ENCODE results near the gene ADI1.
A peak's percentile ranks its signal among the peaks of the same experiment; 100 is the strongest.

Gene ADI1, protein sequence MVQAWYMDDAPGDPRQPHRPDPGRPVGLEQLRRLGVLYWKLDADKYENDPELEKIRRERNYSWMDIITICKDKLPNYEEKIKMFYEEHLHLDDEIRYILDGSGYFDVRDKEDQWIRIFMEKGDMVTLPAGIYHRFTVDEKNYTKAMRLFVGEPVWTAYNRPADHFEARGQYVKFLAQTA

DNA sequence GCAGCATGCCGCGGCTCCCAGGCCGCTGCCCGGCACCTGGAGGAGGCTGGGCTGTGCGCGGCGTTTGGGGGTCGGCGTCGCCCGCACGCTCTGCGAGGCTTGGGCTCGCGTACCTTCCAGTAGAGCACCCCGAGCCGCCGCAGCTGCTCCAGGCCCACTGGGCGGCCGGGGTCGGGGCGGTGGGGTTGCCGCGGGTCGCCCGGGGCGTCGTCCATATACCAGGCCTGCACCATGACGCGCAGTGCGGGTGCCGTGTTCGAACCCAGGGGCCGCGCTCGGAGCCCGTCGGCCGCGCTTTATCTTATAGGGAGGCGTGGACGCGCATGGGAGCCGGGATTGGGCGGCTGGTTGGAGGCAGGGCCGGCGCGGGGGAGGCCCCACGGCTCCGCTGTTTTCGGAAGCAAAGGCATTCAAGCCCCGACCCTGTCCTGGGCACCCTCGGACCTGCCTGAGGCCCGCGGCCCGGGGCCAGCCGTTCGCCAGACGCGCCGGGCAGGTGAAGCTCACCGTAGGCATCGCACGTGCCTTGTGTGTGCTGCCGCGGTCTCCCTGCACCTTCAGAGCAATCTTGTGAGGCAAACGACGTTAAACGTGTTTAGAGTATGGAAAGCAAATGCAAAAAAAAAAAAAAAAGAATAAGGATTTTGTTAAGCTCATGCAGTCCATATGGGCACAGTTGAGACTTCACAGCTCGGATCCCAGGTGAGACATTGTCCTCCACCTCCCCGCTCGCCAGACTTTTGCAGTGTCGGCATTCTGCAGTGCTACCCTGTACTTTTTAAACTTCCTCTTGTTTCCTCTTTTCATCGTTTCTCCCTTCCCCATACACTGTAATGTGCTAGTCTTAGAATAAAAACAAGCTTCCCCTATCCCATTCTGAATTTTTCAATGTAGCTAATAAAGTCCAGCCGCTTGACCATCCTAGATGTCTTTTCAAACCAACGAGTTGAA, at the start of gene ADI1:
TSS of gene ADI1 (minus strand) at position 277 of the 951 bp plus-strand sequence. CDS start at position 233, 44 bp downstream.
- TF ChIP-seq, protein P1, sequence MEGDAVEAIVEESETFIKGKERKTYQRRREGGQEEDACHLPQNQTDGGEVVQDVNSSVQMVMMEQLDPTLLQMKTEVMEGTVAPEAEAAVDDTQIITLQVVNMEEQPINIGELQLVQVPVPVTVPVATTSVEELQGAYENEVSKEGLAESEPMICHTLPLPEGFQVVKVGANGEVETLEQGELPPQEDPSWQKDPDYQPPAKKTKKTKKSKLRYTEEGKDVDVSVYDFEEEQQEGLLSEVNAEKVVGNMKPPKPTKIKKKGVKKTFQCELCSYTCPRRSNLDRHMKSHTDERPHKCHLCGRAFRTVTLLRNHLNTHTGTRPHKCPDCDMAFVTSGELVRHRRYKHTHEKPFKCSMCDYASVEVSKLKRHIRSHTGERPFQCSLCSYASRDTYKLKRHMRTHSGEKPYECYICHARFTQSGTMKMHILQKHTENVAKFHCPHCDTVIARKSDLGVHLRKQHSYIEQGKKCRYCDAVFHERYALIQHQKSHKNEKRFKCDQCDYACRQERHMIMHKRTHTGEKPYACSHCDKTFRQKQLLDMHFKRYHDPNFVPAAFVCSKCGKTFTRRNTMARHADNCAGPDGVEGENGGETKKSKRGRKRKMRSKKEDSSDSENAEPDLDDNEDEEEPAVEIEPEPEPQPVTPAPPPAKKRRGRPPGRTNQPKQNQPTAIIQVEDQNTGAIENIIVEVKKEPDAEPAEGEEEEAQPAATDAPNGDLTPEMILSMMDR (IDR thresholded peaks at IDR 0.05; ENCODE audit: extremely low read depth, missing control alignments), result no peak

DNA sequence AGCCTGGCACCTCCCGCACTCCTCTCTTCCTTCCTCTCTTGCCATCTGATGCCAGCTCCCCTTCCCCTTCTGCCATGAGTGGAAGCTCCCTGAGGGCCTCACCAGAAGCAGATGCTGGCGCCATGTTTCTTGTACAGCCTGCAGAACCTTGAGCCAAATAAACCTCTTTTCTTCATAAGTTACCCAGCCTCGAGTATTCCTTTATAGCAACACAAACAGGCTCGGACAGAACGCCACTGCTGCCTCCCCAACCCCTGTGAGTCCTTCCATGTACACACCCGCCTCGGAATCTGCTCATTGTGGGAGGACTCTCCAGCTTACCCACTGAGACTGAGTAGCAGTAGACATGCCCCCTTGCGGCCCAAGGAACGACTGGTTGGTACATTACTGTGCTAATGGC, 47.5 kb upstream of the ADI1 start:
- no peak for DNase-seq (ENCODE audit: low spot score)
- TF ChIP-seq, protein P1 (IDR thresholded peaks at IDR 0.05; ENCODE audit: extremely low read depth, missing control alignments), result no peak

More for the DNA sequence above, at the start of gene ADI1:
- DNase-seq (ENCODE audit: low spot score), result peak; percentile 88

DNA sequence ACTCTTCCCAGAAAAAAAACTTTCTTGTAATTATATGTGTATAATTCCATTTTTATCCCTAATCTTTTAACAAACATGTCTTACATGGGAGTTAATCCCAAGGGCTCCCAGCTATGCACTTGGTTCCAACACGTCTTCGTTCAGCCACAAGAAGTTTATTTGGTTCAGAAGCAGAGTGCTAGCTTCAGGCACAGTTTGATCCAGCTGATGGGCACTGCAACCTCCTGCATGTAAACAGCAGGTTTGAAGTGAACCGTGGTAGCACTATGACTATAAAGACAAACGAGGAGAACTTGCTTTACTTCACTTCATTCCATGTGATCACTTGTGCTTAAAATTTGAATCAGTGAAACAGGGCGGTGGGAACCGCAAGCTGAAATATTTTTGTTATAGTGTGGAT, 45.8 kb upstream of the ADI1 start:
- TF ChIP-seq, protein P1 (IDR thresholded peaks at IDR 0.05; ENCODE audit: extremely low read depth, missing control alignments), result no peak
- no peak for DNase-seq (ENCODE audit: low spot score)

DNA sequence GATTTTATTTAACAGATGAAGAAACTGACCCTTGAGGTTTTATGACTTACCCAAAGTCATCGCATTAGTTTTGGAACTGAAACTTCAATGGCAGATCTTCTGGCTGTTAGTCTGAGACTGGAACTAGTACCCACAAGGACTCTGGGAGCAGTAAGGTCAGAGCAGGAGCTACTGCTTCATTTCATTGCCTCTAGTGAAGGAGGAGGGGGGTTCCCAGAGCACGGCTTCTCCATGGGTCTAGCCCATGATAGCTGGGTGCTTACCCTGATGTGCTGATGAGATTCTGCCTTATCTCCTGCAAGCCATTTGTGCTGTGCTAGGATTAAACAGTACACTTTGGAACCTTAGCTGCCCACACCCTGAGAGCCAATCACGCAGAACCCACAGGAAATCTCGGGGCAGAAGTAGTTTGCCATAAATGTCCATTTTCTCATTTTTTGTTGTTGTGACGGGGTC, 44.2 kb upstream of the ADI1 start:
- TF ChIP-seq, protein P1 (IDR thresholded peaks at IDR 0.05; ENCODE audit: extremely low read depth, missing control alignments), result no peak
- DNase-seq (ENCODE audit: low spot score), result peak; percentile 62

DNA sequence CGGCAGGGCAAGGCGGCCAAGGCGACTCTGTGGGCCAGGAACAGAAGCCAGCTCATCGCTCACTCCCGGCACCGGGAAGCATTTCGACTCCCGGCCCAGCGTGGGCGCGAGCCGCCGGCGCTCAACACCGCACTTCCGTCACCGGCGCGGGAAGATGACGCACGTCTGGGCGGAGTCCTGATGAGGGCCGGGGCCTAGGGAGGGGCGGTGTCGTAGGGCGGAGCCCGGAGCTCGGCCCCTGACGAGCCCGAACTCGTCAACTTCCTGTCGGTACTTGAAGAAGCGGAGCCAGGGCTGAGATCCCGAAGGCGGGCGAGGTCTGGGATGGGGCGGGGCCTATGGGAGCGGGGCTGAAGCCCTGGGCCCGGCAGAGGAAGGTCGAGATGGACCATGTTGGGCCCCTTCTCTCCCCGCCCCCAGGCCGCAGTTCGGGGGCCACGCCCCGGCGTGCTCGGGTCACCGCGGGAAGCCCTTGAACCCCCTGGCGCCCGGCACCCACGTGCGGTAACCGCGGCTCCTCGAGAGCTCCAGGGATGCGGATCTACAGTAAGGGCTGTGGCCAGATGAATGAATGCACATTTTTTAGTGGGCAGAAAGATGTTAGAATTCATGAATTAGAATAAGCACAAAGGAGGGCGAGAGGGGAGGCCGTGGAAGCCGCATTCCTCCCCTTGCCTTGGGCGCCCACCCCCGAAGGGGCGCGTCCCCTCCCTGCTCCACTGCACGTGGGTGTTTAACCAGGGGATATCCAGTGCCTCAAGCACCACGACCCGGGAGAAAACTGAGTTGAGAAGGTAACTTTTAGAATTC, 39.1 kb upstream of the ADI1 start, which contains the start of gene RNASEH1:
TSS of gene RNASEH1 (minus strand) at position 129 of the 810 bp plus-strand sequence. CDS start at position 56, 73 bp downstream.
- DNase-seq (ENCODE audit: low spot score), result peak; percentile 100
- TF ChIP-seq, protein P1 (IDR thresholded peaks at IDR 0.05; ENCODE audit: extremely low read depth, missing control alignments), result no peak

DNA sequence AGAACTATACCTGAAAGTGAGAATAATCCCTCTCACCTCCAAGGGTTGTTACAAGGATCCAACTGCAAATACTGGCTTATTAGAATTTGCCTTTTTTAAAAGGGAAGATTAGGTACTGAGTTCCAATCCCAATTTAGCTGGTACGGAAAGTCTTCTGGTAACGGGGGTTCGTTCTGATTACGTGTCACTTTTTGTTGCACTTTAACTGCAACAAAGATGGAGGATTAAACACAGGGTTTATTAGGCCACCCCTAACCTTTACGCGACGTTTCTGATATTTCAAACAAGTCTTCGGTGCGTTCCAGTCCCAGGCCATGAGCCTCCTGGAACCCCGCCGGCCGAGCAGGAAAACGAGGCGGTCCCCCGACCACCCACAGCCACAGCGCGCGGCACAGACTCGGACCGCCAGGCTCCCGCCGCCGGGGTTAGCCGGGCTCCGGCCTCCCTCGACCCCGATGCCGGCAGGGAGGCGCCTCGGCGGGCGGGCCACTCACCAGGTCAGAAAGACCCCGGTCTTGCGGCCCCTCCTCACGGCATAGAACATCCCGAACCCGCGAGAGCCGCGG, 38.4 kb upstream of the ADI1 start:
- DNase-seq (ENCODE audit: low spot score), result no peak
- TF ChIP-seq, protein P1 (IDR thresholded peaks at IDR 0.05; ENCODE audit: extremely low read depth, missing control alignments), result no peak

Measured in GM20000 (cell line).